ENCODE results near the gene RGPD3. TPM values are rescaled to one million over a fixed set of nuclear protein-coding genes. Genes with fewer than 3 reads are reported as not detected.
A peak's percentile ranks its signal among the peaks of the same experiment; 100 is the strongest.
"Not testable (repeated sequence)": the region's sequence is repeated elsewhere in the genome, so short reads cannot be mapped to it uniquely, and the experiment has no call there.

RGPD3 gene
- total RNA-seq, 1 experiment from 2014 or later, result 0.80 TPM

GRCh38 chr2:106486551-106487385 is 18.6 kb upstream of the RGPD3 start, which contains the start of gene CD8B2:
Gene CD8B2, plus strand, starts transcription at chr2:106487364. Its CDS starts 63 bp downstream, at chr2:106487427.
- DNase-seq (ENCODE audit: low read depth), result not testable (repeated sequence)

DNA sequence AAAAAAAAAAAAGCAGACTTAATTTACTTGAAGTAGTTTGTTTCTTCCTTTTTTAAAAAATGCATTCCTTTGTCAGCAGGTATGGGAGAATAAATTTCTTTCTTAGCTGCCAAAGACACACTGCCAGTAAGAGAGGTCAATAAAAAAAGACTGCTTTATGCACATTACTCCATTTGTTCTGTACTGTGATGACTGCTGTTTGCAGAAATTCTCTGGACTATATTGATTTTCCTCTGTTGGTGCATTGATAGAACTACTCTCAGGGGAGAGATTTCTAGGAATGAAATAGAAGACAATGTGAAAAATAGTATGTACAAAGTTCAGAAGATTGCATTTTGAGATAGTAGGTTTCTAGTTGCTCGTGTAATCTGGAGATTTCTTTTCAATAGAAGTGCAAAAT is 11.3 kb upstream of the RGPD3 start:
- not testable (repeated sequence) for DNase-seq (ENCODE audit: low read depth)

GRCh38 chr2:106477647-106478046 is 9.4 kb upstream of the RGPD3 start:
- not testable (repeated sequence) for DNase-seq (ENCODE audit: low read depth)

DNA sequence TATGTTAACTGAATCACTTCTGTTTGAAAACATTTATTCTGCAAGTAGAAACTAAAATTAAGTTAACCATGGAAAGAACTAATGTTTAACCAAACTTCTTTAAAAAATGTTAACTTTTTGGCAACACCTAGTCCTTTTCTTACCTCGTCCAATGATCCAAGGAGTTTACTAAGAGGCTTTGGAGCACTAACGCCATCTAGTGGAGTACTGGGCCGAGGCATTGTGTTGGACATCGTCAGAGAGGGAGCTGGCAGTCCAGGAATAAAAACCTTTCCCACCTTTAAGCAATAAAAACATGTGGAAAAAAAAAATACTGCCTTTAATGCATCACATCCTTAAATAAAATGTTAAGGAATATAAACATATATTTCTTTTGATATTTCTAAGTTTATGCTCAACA is 2.4 kb upstream of the RGPD3 start:
- not testable (repeated sequence) for DNase-seq (ENCODE audit: low read depth)

DNA sequence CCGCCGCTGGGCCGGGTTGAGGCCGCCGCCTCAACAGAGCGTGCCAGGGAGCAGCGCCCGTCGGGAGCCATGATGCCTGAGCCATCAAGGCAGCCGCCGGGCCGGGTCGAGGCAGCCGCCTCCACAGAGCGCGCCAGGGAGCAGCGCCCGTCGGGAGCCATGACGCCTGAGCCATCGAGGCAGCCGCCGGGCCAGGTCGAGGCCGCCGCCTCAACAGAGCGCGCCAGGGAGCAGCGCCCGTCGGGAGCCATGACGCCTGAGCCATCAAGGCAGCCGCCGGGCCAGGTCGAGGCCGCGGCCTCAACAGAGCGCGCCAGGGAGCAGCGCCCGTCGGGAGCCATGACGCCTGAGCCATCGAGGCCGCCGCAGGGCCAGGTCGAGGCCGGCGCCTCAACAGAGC is 697 bp downstream of the RGPD3 start:
- not testable (repeated sequence) for DNase-seq (ENCODE audit: low read depth)

GRCh38 chr2:106461882-106462281 is 6.3 kb downstream of the RGPD3 start:
- not testable (repeated sequence) for DNase-seq (ENCODE audit: low read depth)

- DNase-seq (ENCODE audit: low read depth), result not testable (repeated sequence)
Observed at GRCh38 chr2:106390680-106391079, 77.5 kb downstream of the RGPD3 start.

DNA sequence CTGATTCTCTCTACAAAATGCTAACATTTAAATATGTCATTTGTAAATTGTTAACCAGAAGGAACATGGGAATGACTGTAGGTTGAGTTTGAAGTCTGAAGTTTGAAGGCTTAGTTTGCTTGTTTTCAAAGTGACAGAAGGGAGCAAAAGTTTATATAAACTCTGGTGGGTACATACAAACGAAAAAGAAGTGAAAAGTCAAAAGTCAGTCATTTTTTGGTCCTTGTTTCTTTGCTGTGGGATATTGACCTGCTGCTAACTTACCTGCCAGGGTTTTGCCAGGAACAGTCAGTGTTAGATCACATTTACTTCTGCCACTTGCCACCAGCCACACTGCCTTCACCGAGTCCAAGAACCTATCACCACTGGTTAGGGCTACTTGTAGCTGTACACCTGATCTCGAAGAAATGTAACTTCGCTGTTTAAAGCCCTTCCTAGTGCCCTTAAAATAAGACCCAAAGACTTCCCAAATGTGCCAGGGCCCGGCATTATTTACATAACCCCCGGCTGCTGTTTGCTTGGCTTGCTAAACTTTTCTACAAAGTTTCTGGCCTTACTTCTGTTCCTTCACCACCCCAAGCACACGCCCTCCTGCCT is 79.3 kb downstream of the RGPD3 start:
- DNase-seq (ENCODE audit: low read depth), result not testable (repeated sequence)

DNA sequence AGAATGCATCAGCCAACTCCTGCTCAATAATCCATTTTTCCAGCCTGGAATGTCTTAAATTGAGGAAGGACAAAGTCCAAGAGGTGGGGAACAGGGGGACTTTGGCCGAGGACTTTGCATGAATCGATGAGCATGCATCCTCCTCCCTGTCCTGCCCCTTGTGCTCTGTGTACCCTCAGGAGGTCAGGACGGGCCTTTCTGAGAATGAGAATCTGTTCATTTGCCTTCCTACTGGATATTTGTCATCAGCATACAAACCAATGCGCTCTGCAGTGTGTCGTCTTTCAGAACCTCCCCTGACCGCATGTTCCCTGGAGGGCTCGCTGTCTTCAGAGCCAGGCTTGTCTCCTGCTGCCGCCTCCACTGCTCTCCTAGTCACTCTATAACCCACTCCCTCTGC is 83.7 kb downstream of the RGPD3 start:
- not testable (repeated sequence) for DNase-seq (ENCODE audit: low read depth)

DNA sequence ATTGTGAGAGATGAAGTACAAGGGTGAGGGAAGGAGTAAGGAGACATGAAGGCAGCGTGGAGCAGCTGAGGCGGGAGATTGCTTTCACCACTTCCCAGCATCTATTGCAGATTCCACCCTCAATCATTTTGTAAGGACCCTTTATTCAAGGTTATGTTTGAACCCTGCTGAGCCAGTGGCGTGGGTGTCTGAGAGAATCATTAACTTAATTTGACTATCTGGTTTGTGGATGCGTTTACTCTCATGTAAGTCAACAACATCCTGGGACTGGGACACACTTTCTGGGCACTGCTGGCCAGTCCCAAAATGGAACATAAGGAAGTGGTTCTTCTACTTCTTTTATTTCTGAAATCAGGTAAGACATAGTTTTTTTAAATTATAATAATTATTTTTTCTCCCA is 86.3 kb downstream of the RGPD3 start:
- DNase-seq (ENCODE audit: low read depth), result not testable (repeated sequence)

GRCh38 chr2:106379567-106379966 is 88.6 kb downstream of the RGPD3 start:
- not testable (repeated sequence) for DNase-seq (ENCODE audit: low read depth)

DNA sequence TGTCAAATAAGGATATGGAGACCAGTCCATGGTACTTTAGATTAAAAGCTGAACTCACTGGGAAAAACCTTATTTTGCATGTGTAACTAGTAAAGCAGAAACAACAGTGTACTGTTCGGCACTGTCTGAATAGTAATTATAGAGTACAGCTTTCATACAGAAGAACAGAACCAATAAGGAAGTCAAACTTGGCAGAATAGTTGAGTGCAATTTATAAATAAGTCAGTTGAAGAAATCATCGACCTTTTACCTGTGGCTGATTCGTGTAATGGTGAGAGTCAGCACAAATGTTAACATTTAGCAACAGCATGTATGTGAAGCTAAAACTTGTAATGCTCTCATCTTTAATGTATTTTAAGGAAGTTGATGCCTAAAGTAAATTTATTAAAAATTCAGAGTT is 99.0 kb downstream of the RGPD3 start:
- not testable (repeated sequence) for DNase-seq (ENCODE audit: low read depth)

- no peak for DNase-seq (ENCODE audit: low read depth)
Observed at GRCh38 chr2:106366204-106366885, 101.9 kb downstream of the RGPD3 start.

DNA sequence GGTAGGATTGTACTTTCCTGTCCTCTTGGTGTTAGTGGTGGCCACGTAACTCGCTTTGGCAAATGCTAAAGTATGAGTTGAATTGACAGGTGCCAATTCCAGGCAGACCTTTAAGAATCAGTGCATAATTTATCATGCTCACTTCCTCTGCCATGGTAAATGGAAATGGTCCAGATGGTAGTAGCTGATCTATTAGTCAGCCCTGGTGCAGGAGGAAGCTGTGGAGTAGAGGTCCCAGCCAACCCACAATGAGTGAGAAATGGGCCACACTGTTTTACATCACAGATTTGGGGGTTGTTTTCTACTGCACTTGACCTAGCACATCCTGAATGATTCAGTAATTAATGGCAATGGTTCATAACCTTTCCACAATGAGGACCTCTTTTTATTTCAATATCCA is 104.4 kb downstream of the RGPD3 start:
- peak; percentile 4 for DNase-seq (ENCODE audit: low read depth)

DNA sequence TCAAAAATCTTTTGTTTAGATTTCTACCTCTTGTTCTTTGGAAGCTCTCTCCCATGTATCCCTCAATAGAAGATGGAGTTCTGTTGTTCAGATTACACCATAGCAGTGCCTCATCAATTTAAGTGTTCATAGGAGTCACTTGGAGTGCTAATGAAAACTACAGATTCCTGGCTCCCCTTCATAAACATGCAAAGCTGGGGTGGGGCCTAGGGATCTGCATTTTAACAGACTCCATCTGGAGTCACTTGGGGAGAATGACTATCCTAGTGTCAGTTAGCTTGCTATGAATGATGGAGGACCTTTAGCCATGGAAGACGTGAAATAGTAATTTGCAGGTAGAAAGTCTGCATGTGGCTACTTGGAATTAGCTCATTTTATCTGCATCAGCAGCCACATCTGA is 105.4 kb downstream of the RGPD3 start:
- no peak for DNase-seq (ENCODE audit: low read depth)

DNA sequence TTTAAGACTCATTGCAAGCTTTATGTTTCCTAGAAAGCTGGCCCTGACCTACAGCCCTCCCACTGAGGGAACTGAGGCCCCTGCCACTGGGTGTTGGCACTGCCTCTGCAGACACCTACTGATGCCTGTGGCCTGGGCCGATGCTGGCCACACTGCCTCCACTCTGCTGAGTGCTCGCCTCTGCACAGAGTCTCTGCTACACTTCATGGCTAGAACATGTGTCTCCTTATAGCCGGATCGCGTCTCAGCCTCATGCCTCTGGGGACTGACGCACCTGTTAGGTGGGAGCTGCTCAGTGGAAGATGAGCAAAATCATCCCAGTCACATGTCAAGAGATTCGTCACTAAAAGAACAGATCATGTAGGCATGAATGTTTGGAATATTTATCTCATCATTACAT is 108.7 kb downstream of the RGPD3 start:
- no peak for DNase-seq (ENCODE audit: low read depth)

DNA sequence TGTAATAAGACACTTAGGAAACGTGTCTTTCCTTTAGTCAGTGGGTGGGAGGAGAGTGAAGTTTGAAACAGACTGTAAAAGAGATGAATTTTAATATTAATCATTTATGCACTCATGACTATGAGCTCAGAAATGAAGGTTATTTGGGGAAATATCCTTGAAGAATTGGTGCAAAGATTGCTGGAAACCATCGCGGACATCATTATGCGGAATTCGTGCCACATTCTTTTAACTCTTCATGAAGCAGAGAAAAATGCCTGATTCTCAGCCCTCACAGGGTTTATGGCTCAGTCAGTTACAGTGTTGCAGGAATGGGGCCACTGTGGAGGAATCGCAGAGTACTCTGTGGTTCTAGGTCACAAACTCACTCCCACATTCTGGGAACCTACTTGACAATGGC is 109.7 kb downstream of the RGPD3 start:
- DNase-seq (ENCODE audit: low read depth), result no peak

GRCh38 chr2:106358081-106358480 is 110.1 kb downstream of the RGPD3 start:
- DNase-seq (ENCODE audit: low read depth), result no peak

DNA sequence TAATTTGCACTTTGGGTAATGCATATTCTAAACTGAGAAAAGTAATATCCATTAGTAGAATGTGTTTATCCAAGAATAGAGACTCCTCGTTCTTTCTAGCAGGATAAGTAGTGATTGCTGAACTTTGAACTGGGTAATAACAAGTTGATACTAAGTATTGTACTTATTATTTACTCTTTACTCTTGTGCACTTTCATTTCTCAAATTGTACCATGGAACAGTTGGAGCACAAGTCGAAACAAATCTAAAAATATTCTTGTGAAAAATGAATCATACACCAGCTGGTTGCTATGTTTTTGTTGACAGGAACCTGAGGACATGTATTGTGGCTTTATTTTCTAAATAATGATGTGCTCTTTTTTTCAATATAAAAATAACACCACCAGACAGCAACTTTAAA is 111.9 kb downstream of the RGPD3 start:
- DNase-seq (ENCODE audit: low read depth), result no peak

DNA sequence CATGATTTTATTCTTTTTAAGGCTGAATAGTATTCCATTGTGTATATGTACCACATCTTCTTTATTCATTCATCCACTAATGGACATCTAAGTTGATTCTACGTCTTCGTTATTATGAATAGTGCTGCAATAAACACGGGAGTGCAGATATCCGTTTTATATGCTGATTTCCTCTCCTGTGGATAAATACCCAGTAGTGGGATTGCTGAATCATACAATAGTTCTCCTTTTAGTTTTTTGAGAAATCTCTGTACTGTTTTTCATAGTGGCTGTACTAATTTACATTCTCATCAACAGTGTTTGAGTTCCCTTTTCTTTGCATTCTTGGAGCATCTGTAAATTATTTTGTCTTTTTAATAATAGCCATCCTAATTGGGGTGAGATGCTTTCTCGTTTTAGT is 114.5 kb downstream of the RGPD3 start:
- DNase-seq (ENCODE audit: low read depth), result no peak

DNA sequence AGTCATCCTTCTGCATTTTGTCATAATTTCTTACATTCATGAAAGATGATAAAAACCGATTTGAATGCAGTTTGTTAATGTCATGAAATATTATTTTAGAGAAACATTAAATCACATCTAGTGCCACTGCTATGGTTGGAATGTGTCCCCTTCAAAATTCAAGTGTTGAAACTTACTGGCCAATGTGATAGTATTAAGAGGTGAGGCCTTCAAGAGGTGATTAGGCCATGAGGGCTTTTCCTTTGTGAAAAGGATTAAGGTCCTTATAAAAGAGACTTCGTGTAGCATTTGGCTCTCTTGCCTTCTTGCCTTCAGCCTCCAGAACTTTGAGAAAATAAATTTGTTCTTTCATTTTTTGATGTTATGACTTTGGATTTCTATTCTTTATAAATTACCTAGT is 117.2 kb downstream of the RGPD3 start:
- no peak for DNase-seq (ENCODE audit: low read depth)

GRCh38 chr2:106344302-106344701 is 123.9 kb downstream of the RGPD3 start:
- no peak for DNase-seq (ENCODE audit: low read depth)

DNA sequence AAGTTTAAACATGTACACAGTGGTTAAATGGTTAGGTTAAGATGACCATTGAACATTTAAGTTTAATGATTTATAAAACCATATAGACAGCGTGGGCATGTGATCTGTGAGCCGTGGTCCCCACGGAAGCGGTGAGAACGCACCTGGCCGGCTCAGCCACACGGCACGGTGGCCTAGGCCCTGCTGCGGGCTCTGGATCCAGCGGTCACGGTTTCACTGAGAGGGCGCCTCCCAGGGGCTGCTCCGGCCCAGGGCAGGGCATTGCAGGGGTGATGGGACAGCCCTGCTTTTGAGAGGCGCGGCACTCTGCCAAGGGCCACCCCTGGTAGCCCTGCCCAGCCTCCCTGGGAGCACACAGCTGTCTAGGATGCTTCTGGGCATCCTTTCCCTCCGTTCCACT is 124.9 kb downstream of the RGPD3 start:
- no peak for DNase-seq (ENCODE audit: low read depth)
